CD4-positive, alpha-beta memory T cell (primary cell): Measurements from ENCODE around the gene DCN. TPM values are rescaled to one million over a fixed set of nuclear protein-coding genes. Genes with fewer than 3 reads are reported as not detected.
"Not testable (repeated sequence)": the region's sequence is repeated elsewhere in the genome, so short reads cannot be mapped to it uniquely, and the experiment has no call there.

Experiments used
- CTCF ChIA-PET: fragments of 350-600 bp; sonication (Branson Sonifier 250); formaldehyde crosslinking; loops from one replicate; lab custom pipeline; 2021; ENCODE audit warnings: inconsistent platforms; ENCODE audit not compliant: partially characterized antibody; lab: Charles Lee
- POLR2A ChIA-PET: fragments of 350-600 bp; sonication (Branson Sonifier 250); formaldehyde crosslinking; loops from one replicate; lab custom pipeline; 2021; ENCODE audit not compliant: partially characterized antibody; lab: Charles Lee
- DNase-seq, 5 donors: peaks; one replicate each; pipeline versions ENCODE4 v3.0.0 to v3.0.0-alpha.2; 2020 to 2022; ENCODE audit warnings: mixed read lengths in 1 of 5
- H3K27ac ChIP-seq: one replicate; pipeline ENCODE4 v1.7.0; 2013; ENCODE audit warnings: low read depth, low read length
- H3K27me3 ChIP-seq: 2 replicates; pipeline ENCODE4 v1.7.0; 2013; ENCODE audit warnings: mild to moderate bottlenecking, low read length, moderate library complexity; ENCODE audit not compliant: insufficient read depth
- H3K36me3 ChIP-seq: 2 replicates; pipeline ENCODE4 v1.7.0; 2013; ENCODE audit warnings: mild to moderate bottlenecking, low read length, moderate library complexity; ENCODE audit not compliant: insufficient read depth
- H3K4me1 ChIP-seq: 2 replicates; pipeline ENCODE4 v1.7.0; 2013; ENCODE audit warnings: mild to moderate bottlenecking, low read length, moderate library complexity; ENCODE audit not compliant: insufficient read depth
- H3K4me3 ChIP-seq, 2 donors: one replicate each; pipeline ENCODE4 v1.7.0; 2013; ENCODE audit warnings: low read length in 2 of 2, mild to moderate bottlenecking in 1 of 2
- H3K9me3 ChIP-seq, 2 donors: one replicate each; pipeline ENCODE4 v1.7.0; 2013; ENCODE audit warnings: low read length in 2 of 2, control low read depth in 1 of 2; ENCODE audit not compliant: control insufficient read depth in 1 of 2
- H3K27ac Mint-ChIP-seq, 7 donors: one replicate each; pipeline ENCODE4 v1.8.0; 2020 to 2021; ENCODE audit warnings: mixed read lengths in 7 of 7, mild to moderate bottlenecking in 6 of 7, inconsistent platforms in 3 of 7, moderate library complexity in 3 of 7
- H3K27me3 Mint-ChIP-seq, 2 donors: one replicate each; pipeline ENCODE4 v1.8.0; 2020 to 2021; ENCODE audit warnings: mixed read lengths in 2 of 2
- H3K36me3 Mint-ChIP-seq, 2 donors: one replicate each; pipeline ENCODE4 v1.8.0; 2020 to 2021; ENCODE audit warnings: mixed read lengths in 2 of 2, inconsistent platforms in 1 of 2, mild to moderate bottlenecking in 1 of 2
- H3K4me1 Mint-ChIP-seq, 4 donors: one replicate each; pipeline ENCODE4 v1.8.0; 2020 to 2021; ENCODE audit warnings: mixed read lengths in 4 of 4, mild to moderate bottlenecking in 1 of 4
- H3K4me3 Mint-ChIP-seq, 8 donors: one replicate each; pipeline ENCODE4 v1.8.0; 2020 to 2021; ENCODE audit warnings: mixed read lengths in 8 of 8, mild to moderate bottlenecking in 7 of 8, moderate library complexity in 6 of 8, inconsistent platforms in 3 of 8
- H3K9me3 Mint-ChIP-seq, 8 donors: one replicate each; pipeline ENCODE4 v1.8.0; 2020 to 2021; ENCODE audit warnings: mixed read lengths in 8 of 8, mild to moderate bottlenecking in 5 of 8, inconsistent platforms in 3 of 8, moderate library complexity in 1 of 8
- intact Hi-C: fragments of 100-400 bp; cut with micrococcal nuclease; formaldehyde crosslinking; loops from one replicate; pipeline ENCODE4 v1.15.1; 2023
- polyA plus RNA-seq, 2 donors: library from polyadenylated mRNA; unstranded; fragments of 300-500 nt; fragmentation: Illumina TruSeq; gene quantifications; one replicate each; pipeline ENCODE4 v1.2.3, GENCODE V29; 2021
- total RNA-seq, 2 experiments: library from RNA; stranded (reverse); gene quantifications; one replicate each; pipeline ENCODE4 v1.2.3, GENCODE V29; 2021

The DCN gene
- total and polyA plus RNA-seq, 4 experiments from 2014 or later: not detected

- Histone ChIP-seq H3K9me3 (no peaks in the 10 kb centered on the region), H3K4me3 (no peak overlapping the region), H3K4me1 (no peaks in the 10 kb centered on the region), H3K27ac (no peak overlapping the region), H3K27me3 (no peaks in the 10 kb centered on the region), H3K36me3 (no peaks in the 10 kb centered on the region)
- Mint-ChIP-seq H3K4me3 (no peak overlapping the region), H3K4me1 (no peaks in the 10 kb centered on the region), H3K27ac (no peak overlapping the region), H3K36me3 (no peaks in the 10 kb centered on the region), H3K9me3 (peaks cover 0 to 4% (median 0%) of the 10 kb centered on the region in 8 donors), H3K27me3 (peaks cover 2% of the 10 kb centered on the region in 2 donors)
- intact Hi-C loops: no loop called here
- no peak for DNase-seq
- CTCF ChIA-PET: no interaction called here
- POLR2A ChIA-PET: no interaction called here
Measured at GRCh38 chr12:91219511-91219910, 36.9 kb upstream of the DCN start.

- no peak for DNase-seq
- intact Hi-C loops: no loop called here
- H3K27me3 Mint-ChIP-seq: no peaks in the 10 kb centered on the region
Measured at GRCh38 chr12:91216871-91217270, 34.3 kb upstream of the DCN start.

GRCh38 chr12:91215940-91216454 lies 33.4 kb upstream of the DCN start:
- CTCF ChIA-PET: no interaction called here
- Histone ChIP-seq H3K27ac (no peak overlapping the region), H3K4me1 (no peaks in the 10 kb centered on the region), H3K9me3 (no peaks in the 10 kb centered on the region), H3K4me3 (no peak overlapping the region), H3K27me3 (no peaks in the 10 kb centered on the region), H3K36me3 (no peaks in the 10 kb centered on the region)
- intact Hi-C loops: no loop called here
- no peak overlapping the region for H3K27ac Mint-ChIP-seq
- H3K9me3 Mint-ChIP-seq: peaks cover 0 to 10% (median 0%) of the 10 kb centered on the region in 8 donors
- POLR2A ChIA-PET: no interaction called here
- H3K27me3 Mint-ChIP-seq: no peaks in the 10 kb centered on the region
- H3K4me3 Mint-ChIP-seq: no peak overlapping the region
- H3K4me1 Mint-ChIP-seq: no peaks in the 10 kb centered on the region
- H3K36me3 Mint-ChIP-seq: no peaks in the 10 kb centered on the region
- DNase-seq: no peak

More at GRCh38 chr12:91216871-91217270, 34.3 kb upstream of the DCN start:
- no peak overlapping the region for H3K4me3 ChIP-seq
- Mint-ChIP-seq H3K9me3 (peaks cover 0 to 10% (median 0%) of the 10 kb centered on the region in 8 donors), H3K27ac (no peak overlapping the region), H3K36me3 (no peaks in the 10 kb centered on the region), H3K4me1 (no peaks in the 10 kb centered on the region), H3K4me3 (no peak overlapping the region)
- H3K9me3 ChIP-seq: no peaks in the 10 kb centered on the region
- no peaks in the 10 kb centered on the region for H3K4me1 ChIP-seq
- H3K36me3 ChIP-seq: no peaks in the 10 kb centered on the region
- ChIA-PET CTCF (no interaction called here), POLR2A (no interaction called here)
- no peak overlapping the region for H3K27ac ChIP-seq
- H3K27me3 ChIP-seq: no peaks in the 10 kb centered on the region

DNA sequence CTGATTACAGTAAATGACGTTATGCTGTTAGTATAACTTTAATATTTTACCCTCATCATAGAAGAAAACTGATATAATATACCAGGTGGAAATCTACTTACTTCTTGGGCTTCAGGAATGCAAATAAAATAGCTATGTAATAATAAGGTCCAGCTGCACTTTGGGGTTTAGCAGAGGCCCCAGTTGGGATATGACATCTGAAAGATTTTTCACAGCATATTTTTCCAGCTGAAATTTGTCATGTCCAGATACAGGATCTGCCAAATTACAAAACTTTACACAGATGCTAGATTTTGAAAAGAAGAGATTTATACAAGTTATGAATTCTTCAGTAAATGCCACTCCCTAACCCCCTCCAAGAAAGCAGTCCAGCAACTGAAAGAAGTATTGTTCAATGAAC lies 29.2 kb upstream of the DCN start:
- CTCF ChIA-PET: no interaction called here
- peaks cover 0 to 9% (median 2%) of the 10 kb centered on the region in 8 donors for H3K9me3 Mint-ChIP-seq

DNA sequence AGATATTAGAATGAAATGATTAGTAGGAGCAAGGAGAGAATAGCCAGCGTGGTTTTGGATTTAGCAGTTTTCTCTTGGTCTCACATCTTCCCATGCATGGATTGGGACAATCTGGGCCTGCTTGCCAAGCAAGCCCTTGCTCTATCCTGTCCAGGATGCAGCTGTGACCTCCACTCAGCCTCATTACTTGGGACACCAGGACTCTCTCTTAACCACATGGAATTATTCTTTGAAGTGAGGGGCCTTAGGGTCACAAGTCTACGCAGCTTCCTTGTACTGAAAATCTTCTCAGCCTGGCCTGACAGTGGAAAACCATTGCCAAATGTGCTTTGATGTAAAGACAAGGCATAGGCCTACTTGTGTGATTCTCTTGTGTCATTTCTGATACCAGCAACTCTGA lies 28.0 kb upstream of the DCN start:
- Mint-ChIP-seq H3K27ac (no peak overlapping the region), H3K4me1 (no peaks in the 10 kb centered on the region), H3K36me3 (no peaks in the 10 kb centered on the region), H3K9me3 (peaks cover 0 to 9% (median 2%) of the 10 kb centered on the region in 8 donors), H3K4me3 (no peak overlapping the region), H3K27me3 (no peaks in the 10 kb centered on the region)
- H3K4me3 ChIP-seq: no peak overlapping the region
- intact Hi-C loops: no loop called here
- H3K4me1 ChIP-seq: no peaks in the 10 kb centered on the region
- H3K9me3 ChIP-seq: no peaks in the 10 kb centered on the region
- no peak overlapping the region for H3K27ac ChIP-seq
- no peaks in the 10 kb centered on the region for H3K36me3 ChIP-seq
- CTCF ChIA-PET: no interaction called here
- no peaks in the 10 kb centered on the region for H3K27me3 ChIP-seq
- no peak for DNase-seq
- POLR2A ChIA-PET: no interaction called here

More for the DNA sequence above, 29.2 kb upstream of the DCN start:
- H3K9me3 ChIP-seq: no peaks in the 10 kb centered on the region
- H3K4me1 Mint-ChIP-seq: no peaks in the 10 kb centered on the region
- no peaks in the 10 kb centered on the region for H3K36me3 ChIP-seq
- H3K4me1 ChIP-seq: no peaks in the 10 kb centered on the region
- H3K27ac Mint-ChIP-seq: no peak overlapping the region
- H3K4me3 Mint-ChIP-seq: no peak overlapping the region
- H3K27me3 ChIP-seq: no peaks in the 10 kb centered on the region
- intact Hi-C loops: no loop called here
- H3K4me3 ChIP-seq: no peak overlapping the region
- DNase-seq: no peak
- POLR2A ChIA-PET: no interaction called here
- H3K27ac ChIP-seq: no peak overlapping the region
- H3K27me3 Mint-ChIP-seq: no peaks in the 10 kb centered on the region
- H3K36me3 Mint-ChIP-seq: no peaks in the 10 kb centered on the region

DNA sequence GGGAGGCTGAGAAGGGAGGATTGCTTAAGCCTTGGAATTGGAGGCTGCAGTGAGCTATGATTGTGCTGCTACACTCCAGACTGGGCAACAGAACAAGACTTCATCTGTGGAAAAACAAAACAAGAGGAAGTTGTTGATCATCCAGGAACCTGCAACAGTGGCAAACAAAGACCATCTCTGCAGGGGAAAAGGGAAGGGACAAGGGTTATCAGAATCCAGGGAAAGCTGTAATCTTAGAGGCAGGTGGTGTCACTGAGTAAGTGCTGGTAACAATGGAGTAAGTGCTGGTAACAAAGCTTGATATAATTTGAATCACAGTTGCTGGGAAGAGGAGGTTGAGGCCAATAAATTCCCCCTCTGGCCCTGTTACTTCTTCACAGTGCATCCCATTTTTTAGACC lies 27.5 kb upstream of the DCN start:
- Mint-ChIP-seq H3K36me3 (no peaks in the 10 kb centered on the region), H3K27ac (no peak overlapping the region), H3K27me3 (no peaks in the 10 kb centered on the region), H3K9me3 (peaks cover 0 to 9% (median 2%) of the 10 kb centered on the region in 8 donors), H3K4me3 (no peak overlapping the region), H3K4me1 (no peaks in the 10 kb centered on the region)
- H3K27ac ChIP-seq: no peak overlapping the region
- no peaks in the 10 kb centered on the region for H3K36me3 ChIP-seq
- ChIA-PET POLR2A (no interaction called here), CTCF (no interaction called here)
- intact Hi-C loops: no loop called here
- no peaks in the 10 kb centered on the region for H3K27me3 ChIP-seq
- no peak overlapping the region for H3K4me3 ChIP-seq
- no peaks in the 10 kb centered on the region for H3K9me3 ChIP-seq
- DNase-seq: no peak
- no peaks in the 10 kb centered on the region for H3K4me1 ChIP-seq

DNA sequence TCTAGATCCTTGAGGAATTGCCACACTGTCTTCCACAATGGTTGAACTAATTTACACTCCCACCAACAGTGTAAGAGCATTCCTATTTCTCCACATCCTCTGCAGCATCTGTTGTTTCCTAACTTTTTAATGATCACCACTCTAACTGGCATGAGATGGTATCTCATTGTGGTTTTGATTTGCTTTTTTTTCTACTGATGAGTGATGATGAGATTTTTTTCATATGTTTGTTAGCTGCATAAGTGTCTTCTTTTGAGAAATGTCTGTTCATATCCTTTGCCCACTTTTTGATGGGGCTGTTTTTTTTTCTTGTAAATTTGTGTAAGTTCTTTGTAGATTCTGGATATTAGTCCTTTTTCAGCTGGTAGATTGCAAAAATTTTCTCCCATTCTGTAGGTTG lies 24.7 kb upstream of the DCN start:
- H3K9me3 Mint-ChIP-seq, H3K9me3 ChIP-seq, H3K4me1 ChIP-seq, H3K36me3 ChIP-seq, H3K4me3 Mint-ChIP-seq, H3K27ac Mint-ChIP-seq, H3K27ac ChIP-seq, H3K27me3 Mint-ChIP-seq, intact Hi-C loops, H3K36me3 Mint-ChIP-seq, CTCF ChIA-PET, H3K4me1 Mint-ChIP-seq, H3K4me3 ChIP-seq, H3K27me3 ChIP-seq, POLR2A ChIA-PET, DNase-seq: not testable (repeated sequence)

- no peaks in the 10 kb centered on the region for H3K36me3 Mint-ChIP-seq
- intact Hi-C loops: no loop called here
- H3K4me3 Mint-ChIP-seq: no peak overlapping the region
- no peaks in the 10 kb centered on the region for H3K27me3 Mint-ChIP-seq
- DNase-seq: no peak
- ChIA-PET POLR2A (no interaction called here), CTCF (no interaction called here)
- Histone ChIP-seq H3K27me3 (no peaks in the 10 kb centered on the region), H3K36me3 (no peaks in the 10 kb centered on the region), H3K9me3 (no peaks in the 10 kb centered on the region), H3K4me3 (no peak overlapping the region), H3K27ac (no peak overlapping the region), H3K4me1 (no peaks in the 10 kb centered on the region)
- no peak overlapping the region for H3K27ac Mint-ChIP-seq
- no peaks in the 10 kb centered on the region for H3K4me1 Mint-ChIP-seq
- peaks cover 0 to 9% (median 2%) of the 10 kb centered on the region in 8 donors for H3K9me3 Mint-ChIP-seq
Measured at GRCh38 chr12:91205811-91206210, 23.2 kb upstream of the DCN start.
